GM21526 (cell line): ENCODE measurements around the gene PPARGC1A.

ENCODE experiments used
- ATAC-seq: cut with Tn5 transposase; IDR thresholded peaks from one replicate; pipeline ENCODE4 v1.9.1; 2021; ENCODE audit warnings: moderate library complexity; ENCODE audit not compliant: unreplicated experiment, low FRiP score

PPARGC1A gene

DNA sequence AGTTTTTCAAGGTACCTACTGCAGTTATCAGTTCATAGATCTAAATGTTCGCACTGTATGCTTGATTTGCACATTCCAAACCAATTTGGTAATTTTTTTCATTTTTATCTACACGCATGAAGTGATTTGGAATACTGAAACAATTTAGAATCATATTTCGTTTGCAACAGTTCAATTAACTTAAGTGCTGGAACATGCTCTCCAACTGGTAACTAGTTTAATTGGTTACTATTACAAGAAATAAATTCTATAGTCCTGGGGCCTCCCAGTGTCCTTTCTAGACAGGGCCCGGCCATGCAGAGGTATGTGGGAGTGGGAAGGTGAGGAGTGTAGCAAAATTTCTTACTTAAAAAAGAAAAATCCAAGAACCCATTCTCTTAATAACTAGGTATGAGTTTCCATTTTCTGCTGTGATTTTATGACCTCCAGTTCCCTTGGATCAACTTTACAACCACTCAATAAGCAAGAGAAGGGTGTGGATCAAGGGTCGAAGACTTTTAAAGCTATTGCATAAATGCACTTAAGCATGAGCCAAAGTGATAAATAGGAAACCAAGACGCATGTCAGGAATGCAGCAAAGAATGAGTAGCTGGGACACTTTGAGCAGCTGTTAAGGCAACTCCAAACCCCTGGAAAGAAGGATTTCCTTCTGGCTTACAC, 106.9 kb downstream of the PPARGC1A start:
- no peak for ATAC-seq

DNA sequence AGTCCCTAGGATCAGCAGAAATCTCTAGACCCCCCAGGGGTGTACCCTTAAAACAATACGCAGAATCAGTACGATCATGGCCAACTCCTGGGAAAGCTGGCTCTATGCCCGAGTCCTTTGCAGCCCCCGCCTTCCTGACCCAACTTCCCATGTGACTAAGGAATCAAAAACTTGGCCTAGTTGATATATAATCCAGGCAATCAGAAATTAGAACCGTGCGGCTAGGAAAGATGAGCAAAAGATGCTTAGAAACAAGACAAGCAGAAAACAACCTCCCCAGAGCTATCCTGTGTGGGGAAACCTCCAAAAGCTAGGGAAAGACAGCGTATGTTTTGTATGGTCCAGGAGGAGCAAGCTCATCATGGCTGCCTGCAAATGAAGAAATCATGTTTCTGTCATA, 110.0 kb downstream of the PPARGC1A start:
- ATAC-seq: no peak

DNA sequence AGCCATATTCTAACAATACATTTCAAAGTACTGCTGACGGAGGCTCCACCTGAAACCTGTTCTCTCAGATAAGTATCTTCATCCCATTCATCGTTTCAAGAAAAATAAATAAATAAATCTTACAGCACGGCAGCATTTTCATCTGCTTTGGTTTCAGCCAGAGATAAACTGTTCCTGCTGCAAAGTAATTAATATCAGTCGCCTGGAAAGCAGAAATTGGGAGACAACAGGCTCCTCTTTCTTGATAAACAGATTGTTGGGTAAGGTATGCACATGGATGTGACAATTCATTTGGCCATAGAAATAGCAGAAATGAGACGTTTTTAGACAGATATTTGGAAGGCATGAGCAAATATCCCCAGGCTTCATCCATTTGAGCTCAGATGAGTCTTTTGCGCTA, 110.4 kb downstream of the PPARGC1A start:
- no peak for ATAC-seq

DNA sequence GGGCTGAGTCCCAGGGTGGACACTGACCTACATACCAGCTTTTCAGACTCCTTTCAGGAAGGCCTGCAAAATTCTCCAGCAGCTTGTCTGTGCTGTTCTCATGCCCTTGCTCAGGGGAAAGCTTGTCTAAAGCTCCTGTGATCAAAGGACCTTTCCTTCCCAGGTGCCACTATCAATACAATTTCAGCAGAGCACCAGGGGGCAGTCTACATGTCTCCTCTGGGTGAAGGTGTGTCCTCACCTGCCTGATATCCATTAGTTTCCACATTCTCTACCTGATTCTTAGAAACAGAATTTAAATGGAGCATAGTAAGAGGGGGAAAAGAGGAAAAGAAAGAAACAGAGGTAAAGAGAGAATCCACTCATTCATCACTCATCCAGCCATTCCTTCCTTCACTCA, 114.2 kb downstream of the PPARGC1A start:
- ATAC-seq: no peak

DNA sequence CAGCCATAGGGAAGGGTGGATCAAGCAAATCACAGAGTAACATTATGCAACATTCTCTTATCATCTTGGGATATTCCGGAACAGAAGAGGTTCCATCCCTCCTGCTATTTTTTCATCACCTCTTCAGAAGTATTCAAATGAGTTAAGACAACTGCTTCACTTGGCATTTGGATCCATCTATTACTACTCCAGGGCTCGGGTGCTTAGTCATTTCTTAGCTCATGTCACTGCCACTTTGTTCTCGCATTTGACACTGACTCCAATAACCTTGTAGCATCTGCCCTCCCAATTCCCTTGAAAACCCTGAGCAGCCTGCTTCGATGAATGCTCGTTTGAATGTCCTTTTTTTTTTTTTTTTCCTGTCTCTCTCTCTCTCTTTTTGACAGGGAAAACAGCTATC, 114.9 kb downstream of the PPARGC1A start:
- ATAC-seq: no peak

DNA sequence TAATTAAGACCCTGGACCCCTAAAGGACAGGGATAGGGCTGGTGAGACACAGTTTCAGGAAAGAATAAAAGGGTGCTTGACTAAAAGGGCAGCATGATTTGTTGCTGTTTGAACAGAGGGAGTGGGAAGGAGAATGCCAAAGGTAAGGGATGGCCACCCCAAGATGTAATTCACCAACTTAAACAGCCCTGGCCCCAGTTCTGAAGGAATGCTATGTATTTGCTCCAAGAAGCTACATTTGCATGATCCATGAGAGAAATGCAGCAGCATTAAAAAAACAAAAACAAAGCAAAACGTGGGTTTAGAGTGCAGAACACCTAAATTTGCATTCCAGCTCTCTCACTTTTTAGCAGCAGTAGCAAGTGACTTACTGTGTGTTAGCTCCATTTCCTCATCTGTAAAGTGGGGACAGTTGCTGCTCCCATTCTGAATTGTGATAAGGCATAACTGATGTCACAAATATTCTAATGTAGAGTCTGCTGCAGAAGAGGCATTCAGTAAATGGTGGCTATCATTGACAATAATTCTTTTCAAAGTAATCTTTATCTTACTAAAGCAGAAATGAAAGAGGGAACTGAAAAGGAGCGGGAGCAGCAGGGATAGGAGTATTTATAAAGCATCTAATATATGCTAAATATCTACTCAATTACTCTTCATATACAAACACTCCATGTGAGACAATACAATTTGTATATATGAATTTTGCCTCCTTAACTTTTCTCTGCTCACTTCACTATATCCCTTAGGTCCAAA, 115.8 kb downstream of the PPARGC1A start:
- no peak for ATAC-seq

DNA sequence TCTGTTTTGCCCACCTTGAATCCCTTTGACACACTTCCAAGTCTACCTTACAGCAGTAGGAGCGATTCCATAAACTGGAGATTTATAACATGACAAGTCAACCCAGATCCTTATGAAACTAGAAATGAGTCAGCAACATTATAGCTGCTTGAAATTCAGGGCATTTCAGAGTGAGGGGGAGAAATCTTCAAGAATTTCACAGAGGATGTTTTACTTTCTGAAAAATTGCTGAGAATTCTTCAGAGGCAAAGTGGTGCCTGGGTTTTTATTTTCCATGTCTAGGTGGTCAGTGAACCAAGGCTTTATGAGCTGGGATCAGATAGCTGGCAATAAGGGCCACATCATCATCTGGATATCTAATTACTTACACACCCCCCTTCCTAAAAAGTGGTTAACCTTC, 119.8 kb downstream of the PPARGC1A start:
- ATAC-seq: no peak

DNA sequence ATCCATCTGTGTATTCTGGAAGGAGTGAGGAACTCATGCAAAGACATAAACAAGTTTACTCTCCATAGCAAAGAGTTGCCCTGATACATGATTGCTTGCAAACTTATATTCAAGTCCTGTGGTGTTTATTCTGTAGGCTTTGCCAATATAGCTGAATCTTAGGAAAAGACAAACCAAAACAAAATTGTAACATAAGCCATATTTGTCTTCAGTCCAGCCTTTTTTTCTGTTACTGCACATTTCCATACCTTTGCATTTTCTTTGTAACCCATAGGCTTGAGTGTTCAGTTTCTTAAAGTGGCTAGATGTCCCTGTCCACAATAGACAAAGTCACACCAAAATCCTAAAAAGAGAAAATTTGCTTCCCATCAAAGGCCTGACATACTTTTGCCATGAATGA, 120.4 kb downstream of the PPARGC1A start:
- no peak for ATAC-seq

DNA sequence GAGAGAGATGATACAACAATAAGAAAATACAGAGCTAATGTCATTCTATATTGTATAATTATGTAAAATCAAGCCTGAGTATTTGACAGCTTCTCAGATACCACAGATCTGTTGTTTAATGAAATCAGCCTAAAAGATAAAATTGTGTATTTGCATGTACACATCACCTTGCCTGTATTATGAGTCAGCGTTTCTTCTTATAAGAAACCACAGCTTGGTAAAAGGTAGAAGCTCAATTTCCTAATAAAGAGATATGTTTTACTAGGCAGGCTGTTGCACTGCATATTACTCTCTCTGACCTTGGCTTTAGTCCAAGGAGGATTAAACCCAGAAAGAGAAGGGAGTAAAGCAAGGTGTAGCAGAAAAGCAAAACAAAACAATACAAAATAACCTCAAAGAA, 121.3 kb downstream of the PPARGC1A start:
- no peak for ATAC-seq

DNA sequence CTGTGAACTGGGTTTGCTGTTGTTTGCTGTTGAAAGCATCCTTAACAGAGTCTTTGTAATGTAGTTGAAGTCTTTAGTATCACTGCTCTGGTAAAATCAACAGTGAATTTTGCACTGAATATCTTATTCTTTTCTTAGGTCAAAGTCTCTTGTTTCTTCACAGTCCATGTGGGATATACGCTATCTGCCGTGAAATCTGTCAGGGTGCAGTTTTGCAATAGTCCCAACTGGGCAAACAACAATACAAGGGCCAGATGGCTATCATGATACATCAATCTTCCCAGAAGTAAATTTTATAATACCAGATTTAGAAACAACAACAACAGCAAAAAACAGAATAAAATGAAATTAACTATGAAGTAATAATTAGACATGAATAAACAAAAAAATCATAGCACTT, 123.5 kb downstream of the PPARGC1A start:
- ATAC-seq: no peak

DNA sequence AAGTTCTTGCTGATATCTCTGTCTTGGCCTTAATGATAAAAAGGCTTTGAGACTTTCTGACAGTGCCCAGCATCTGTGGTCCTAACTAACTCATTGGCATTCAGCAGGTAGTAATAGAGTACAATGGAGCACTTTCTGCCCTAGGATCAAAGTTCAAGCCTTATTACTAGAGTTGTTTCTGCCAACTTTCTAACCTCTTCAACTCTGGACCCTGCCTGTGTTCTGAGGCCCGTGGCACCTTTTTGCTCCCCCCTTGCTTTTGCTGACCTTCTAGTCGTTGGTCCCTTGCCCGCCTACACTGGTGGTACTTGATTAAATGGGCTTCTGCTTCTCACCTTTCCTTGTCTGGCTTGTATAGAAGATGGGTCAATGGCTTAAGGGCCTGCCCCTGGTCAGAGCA, 126.3 kb downstream of the PPARGC1A start:
- ATAC-seq: no peak

DNA sequence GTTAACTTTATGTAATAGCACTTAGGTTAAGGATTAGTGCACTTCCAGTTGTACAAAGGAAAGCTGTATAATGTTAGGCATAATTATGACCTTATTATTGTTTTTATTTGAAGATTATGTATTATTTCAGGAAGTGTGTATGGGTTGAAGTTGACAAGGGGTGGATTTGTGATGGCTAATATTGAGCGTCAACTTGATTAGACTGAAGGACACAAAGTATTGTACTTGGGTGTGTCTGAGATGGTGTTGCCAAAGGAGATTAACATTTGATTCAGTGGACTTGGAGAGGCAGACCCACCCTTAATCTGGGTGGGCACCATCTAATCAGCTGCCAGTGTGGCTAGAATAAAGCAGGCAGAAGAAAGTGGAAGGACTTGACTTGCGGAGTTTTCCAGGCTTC, 127.3 kb downstream of the PPARGC1A start:
- no peak for ATAC-seq

DNA sequence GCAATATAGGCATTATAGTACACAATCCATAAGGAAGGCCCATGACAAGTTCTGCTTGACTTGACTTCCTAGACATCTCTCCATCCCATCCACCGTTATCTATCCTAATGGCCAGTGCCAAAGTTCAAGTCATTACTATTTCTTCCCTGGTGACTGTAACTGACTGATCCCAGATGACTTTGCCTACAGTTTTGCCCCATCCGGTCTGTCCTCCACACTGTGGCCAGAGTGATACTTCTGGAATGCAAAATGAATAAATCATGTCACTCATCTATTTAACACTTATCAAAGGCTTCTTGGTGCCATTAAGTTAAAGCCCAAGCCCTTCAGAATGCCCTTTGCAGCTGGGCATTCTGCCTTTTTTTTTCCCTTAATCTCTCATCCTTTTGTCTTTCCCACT, 130.8 kb downstream of the PPARGC1A start:
- ATAC-seq: no peak

DNA sequence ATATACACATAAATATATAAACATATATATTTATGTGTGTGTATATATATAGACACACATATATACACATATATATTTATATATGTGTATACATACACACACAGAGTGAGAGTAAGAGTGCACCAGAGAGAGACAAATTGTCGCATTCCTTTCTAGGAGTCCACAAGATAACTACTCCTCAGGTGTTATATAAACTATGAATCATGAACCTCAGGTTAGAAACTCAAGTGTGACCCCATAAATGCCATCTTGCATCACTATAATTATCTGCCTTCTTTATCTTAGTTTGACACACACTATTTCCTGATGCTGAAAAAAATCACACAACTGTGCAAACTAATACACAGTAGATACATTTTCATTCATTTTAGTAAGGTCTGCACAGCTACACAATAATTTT, 135.2 kb downstream of the PPARGC1A start:
- no peak for ATAC-seq

DNA sequence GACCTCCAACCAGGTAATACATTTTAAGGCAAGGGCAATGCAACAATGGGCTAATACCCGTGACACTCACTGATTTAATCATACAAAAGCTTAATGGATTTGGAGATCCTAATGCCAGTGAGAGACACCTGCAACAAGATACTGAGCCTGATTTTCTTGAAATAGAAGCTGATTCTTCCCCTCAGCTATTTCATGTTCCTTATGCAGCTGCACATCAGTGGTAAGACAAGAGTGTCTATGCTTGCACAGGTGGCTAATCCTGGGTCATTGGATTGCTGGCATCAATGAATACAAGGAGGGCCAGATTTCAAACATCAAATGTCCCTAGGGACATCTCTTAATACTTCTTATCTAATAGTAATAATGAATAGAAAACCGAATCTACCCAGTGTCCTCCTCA, 139.7 kb downstream of the PPARGC1A start:
- ATAC-seq: no peak

DNA sequence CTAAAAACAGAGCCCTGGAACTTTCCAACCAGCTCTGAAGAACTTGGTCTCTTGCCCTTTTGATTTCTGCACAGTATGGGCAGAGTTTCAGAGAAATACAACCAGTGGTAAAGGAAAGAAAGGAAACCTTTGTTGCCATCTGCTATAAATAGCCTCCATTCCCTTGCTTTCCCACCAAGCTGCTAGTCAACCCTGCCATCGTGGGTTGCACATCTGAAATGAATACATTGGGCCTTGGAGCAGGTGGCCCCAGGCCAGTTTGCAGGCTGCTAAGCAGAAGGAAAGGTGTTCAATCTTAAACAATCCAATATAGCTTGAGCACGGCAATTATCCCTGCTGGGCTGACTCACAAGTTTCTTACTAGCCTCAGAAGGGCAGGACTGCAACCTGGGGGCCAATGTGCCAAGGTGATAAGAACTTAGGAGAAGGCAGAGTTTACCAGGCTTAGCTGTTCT, 142.5 kb downstream of the PPARGC1A start:
- no peak for ATAC-seq

DNA sequence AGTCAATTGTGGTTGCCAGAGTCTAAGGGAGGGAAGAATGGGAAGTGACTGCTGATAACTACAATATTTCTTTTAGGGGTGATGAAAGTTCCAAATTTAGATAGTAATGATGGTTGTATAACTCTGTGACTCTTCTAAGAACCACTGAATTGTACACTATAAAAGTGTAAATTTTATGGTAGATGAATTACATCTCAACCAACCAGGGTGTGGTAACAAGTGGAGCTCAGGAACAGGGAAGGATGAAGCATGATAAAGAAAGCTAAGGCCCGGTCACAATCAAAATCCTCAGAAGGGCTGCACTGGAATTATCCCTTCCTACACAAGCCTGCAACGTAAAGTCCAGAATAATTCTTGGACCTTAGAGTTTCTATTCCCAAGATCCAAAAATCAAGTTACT, 143.2 kb downstream of the PPARGC1A start:
- ATAC-seq: no peak

DNA sequence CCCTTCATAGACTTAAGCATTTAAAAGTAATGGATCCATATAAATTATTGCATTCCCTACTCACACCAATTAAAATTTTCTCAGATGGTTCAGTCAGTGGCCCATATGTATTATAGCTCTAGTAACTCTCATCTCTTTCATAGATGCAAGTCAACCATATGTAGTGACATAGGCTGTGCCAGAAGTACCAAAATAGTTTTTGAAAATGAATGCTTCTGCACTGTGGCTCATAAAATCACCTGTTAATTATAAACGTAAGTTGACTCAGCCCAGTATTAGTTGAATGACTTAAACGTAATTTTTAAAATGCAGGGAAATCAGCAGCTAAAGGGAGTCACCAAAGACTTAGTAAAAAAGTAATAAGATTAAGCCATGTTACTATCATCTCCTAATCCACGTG, 143.8 kb downstream of the PPARGC1A start:
- ATAC-seq: no peak

DNA sequence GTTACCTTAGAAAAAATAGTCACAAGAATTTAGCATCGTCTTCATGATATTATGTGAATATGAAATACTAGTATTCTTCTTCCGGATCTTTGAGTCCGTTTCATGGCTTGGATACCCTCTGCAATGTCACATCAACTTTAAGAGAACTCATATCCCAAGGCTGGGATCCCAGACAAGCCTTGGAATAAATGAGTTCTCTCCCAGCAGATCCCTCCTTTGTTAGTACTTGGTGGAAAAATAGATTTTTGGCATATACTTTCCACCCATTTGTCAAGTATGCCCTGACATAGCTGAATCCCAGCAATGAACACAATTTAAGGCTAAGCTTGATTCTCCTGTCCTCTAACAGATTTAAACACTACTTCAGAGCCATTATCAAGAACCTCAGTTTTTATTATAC, 144.5 kb downstream of the PPARGC1A start:
- ATAC-seq: no peak
